ENCODE data around the gene LKAAEAR1.

LKAAEAR1 gene

DNA sequence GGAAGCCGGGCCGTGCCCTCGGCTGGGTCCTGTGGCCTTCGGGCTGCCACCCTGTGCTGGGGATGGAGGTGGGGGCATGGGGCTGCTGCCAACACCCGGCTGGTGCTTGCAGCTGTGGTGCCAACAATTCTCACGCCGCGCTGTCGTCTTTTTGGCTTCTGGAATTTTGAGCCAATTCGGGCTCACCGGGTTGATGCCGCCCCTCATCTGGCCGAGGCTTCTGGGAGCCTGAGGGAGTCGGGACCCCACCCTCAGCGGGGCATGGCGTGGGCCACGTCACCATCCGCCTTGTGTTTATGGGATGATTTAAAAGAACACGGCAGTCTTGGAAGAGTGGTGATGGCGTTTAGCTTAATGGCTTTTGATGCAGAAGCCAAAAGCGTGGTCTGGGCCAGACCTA lies 31.8 kb upstream of the LKAAEAR1 start:
- Mint-ChIP-seq H3K4me1 (ENCODE audit: low read depth in 2 of 2) (peaks cover 8 to 9% of the 10 kb centered on the region in 2 donors), H3K27ac (no peak overlapping the region), H3K4me3 (no peak overlapping the region), H3K9me3 (no peaks in the 10 kb centered on the region), H3K27me3 (no peaks in the 10 kb centered on the region), H3K36me3 (ENCODE audit: insufficient read depth) (peaks cover 16% of the 10 kb centered on the region)
- no peak for DNase-seq
- ATAC-seq (replicated peaks), result no peak

DNA sequence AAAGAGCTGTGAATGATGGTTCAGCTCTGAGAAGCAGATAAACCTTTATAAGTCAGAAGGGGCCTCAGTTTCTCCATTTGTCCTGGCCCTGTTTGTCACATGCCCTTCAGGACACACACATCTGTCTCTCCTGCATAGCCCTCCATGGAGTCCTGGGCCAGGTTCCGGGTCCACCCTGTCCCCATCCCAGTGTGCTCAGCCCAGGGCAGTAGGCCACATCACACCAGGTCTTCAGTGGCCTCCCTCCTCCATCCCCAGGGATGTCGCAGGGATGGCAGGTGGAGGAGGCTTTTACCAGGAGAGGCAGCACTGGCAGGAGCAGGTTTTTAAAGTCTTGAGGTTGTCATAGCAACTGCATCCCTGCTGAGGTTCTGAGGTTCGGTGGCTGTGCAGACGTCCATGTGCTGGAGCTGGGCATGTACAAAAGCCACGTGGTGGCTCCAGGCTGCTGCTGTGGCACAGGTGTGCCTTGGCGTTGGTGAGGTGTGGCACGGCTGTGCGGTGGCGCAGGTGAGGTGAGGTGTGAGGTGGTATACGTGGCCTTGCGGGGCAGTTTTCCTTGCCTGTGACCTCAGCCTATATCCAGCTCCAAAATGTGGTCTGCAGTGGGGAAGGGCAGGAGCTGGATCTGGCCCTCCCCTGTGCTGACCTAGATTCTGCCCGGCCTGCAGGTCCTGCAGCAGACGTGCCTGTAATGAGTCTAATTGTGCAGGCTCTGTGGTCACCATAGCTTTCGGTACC lies 31.1 kb upstream of the LKAAEAR1 start:
- no peak overlapping the region for H3K4me3 Mint-ChIP-seq
- H3K9me3 Mint-ChIP-seq, result no peaks in the 10 kb centered on the region
- DNase-seq (peak in 1 of 3 experiments; percentile 0), ATAC-seq (replicated peaks) (no peak)
- H3K36me3 Mint-ChIP-seq (ENCODE audit: insufficient read depth), result peaks cover 13% of the 10 kb centered on the region
- H3K27me3 Mint-ChIP-seq, result no peaks in the 10 kb centered on the region
- H3K4me1 Mint-ChIP-seq (ENCODE audit: low read depth in 2 of 2), result peaks cover 5 to 7% of the 10 kb centered on the region in 2 donors
- H3K27ac Mint-ChIP-seq, result no peak overlapping the region

DNA sequence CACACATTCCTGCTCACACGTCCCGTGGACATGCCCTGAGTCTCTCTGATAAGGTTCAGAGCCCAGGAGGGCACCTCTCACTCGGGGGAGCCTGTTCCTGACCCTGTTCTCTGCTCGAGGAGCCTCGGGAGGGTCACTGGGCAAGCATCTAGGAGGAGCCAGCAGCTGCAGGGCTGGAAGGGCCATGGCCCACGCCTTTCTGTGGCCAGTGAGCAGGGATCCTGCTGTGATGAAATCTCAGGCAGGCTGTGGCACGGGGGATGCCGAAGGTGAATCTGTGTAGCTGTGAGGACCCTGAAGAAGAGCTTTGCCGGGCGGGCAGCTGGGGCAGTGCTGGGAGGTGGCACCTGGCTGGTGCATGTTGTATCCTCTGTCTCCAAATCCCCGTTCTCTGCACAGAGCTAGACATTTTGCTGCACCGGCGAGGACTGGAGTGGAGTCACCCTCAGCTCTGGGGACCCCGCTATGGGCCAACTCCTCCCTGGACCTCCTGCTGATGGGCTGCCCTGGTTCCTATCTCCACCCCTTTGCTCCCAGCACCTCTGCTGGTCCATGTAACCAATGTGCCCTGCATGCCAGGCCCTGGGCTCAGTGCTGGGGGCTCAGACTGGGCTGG lies 30.3 kb upstream of the LKAAEAR1 start:
- no peak for ATAC-seq (replicated peaks)
- Mint-ChIP-seq H3K4me1 (ENCODE audit: low read depth in 2 of 2) (no peaks in the 10 kb centered on the region), H3K36me3 (ENCODE audit: insufficient read depth) (peaks cover 4% of the 10 kb centered on the region), H3K27ac (no peak overlapping the region), H3K9me3 (no peaks in the 10 kb centered on the region), H3K4me3 (no peak overlapping the region), H3K27me3 (no peaks in the 10 kb centered on the region)
- DNase-seq, result peak in 1 of 3 experiments; percentile 0

DNA sequence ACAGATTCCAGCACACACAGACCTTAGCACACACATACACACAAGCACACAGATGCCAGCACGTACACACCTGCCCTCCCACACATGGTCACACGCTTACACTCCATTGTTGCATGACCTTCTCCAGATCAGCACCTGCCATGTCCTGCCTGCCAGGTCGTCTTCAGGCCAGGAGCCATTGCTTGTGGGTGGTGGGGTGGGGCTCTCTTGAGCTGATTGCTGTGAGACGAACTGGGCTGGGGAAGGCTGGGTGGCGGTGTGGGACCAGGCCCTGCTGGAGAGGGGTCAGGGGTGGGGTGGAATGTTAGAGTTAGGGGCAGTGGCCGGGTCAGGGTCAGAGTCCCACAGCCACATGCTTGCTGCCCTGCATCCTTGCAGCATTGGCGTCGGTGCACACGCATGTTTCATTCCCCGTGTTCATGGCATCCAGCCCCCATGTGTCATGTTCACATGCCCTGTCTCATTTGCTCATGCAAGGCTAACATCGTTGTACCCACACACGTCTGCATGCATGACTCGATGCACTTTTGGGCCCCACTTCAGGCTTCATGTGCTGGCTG lies 29.7 kb upstream of the LKAAEAR1 start:
- ATAC-seq (replicated peaks), result no peak

DNA sequence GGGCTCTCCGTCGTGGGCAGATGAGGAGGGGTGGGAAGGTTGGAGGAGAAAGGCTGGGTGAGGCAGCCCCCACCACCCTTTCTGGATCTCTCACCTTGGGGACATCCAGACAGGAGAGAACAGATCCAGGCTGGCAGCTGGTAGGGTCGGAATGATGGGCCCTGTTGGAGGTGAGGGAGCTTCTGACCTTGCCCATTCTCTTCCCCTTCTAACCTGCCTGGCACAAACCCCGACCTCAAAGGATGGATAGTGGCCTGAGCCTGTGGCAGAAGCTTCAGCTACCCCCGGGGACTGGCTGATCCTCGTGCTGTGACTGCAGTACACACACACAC lies 29.2 kb upstream of the LKAAEAR1 start:
- Mint-ChIP-seq H3K27me3 (peaks cover 0 to 6% of the 10 kb centered on the region in 2 donors), H3K27ac (no peak overlapping the region), H3K9me3 (no peaks in the 10 kb centered on the region), H3K4me1 (ENCODE audit: low read depth in 2 of 2) (no peaks in the 10 kb centered on the region), H3K4me3 (no peak overlapping the region), H3K36me3 (ENCODE audit: insufficient read depth) (peaks cover 4% of the 10 kb centered on the region)
- peak in 1 of 3 experiments; percentile 0 for DNase-seq
- ATAC-seq (replicated peaks), result no peak

More for the DNA sequence above, 29.7 kb upstream of the LKAAEAR1 start:
- DNase-seq, result peak in 1 of 3 experiments; percentile 0
- no peak overlapping the region for H3K4me3 Mint-ChIP-seq
- peaks cover 0 to 1% of the 10 kb centered on the region in 2 donors for H3K27me3 Mint-ChIP-seq
- no peaks in the 10 kb centered on the region for H3K9me3 Mint-ChIP-seq
- H3K4me1 Mint-ChIP-seq (ENCODE audit: low read depth in 2 of 2), result no peaks in the 10 kb centered on the region
- no peak overlapping the region for H3K27ac Mint-ChIP-seq
- H3K36me3 Mint-ChIP-seq (ENCODE audit: insufficient read depth), result peaks cover 4% of the 10 kb centered on the region

DNA sequence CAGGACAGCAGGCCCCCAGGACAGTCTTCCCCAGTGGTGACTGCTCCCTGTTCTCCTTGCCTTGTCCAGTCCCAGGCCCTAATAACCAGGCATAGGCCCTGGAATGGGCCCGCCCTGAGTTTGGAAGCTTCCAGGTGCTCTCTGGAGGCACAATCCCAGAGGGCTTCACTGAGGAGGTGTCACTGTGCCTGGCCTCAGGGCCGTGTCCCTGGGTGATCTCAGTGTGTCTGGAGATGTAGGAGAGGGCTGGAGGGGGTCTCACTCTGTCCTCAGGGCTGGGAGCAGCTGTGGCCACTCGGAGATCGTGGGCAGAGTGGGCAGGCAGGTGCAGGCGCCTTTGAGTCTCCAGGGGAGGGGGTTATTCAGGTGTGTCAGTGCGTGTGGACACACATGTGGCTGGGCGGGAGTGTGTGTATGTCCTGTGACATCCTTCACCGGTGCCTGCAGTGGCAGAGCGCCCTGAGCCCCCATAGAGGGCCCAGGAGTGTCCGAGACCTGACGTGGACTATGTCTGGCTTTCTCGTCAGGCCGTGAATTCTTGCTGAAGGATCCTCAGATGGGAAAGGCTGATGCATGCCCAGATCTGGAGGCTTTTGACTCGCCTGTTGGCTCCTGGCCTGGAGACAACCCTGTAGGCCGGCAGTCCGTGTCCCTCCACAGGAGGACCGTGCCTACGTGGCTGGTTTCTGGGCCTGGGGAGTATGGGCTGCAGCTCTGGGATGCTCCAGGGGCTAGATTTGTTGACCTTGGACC lies 28.7 kb upstream of the LKAAEAR1 start:
- no peaks in the 10 kb centered on the region for H3K9me3 Mint-ChIP-seq

DNA sequence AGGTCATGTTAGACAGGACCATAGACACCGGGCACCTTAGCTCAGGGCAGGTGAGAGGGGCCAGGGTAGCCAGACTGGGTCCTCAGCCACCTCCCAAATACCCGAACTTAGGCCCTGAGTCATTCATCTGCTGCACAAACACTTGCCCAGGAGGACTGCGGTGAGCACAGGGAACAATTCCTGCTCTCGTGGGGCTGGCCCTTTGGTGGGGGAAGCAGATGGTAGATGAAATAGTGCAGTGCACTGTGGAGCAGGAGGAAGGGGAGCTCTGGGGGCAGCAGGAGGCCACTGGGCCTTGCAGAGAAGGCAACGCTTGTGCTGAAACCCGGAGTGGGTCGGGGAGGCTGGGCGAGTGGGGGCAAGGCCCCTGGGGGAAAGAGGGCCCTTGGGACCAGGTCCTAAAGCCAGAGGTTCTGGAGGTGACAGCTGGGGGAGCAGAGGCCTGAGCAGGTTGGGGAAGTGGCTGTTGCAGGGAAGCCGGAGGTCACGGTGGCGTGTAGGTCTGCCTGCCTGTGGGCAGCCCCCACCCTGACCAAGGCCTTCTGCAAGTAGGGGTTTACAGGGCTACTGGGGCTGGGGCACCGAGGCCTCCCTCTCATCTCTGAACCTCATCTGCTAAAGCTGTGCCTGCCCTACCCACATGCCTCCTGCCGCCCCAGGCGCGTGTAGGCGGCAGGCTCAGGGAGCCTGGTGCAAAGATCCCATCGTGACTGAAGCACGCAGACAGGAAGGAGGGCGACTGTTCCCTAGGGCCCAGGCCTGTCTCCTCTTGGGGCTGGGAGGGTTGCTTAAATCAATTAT lies 27.8 kb upstream of the LKAAEAR1 start:
- no peak for ATAC-seq (replicated peaks)
- H3K36me3 Mint-ChIP-seq (ENCODE audit: insufficient read depth), result peaks cover 4% of the 10 kb centered on the region
- H3K4me1 Mint-ChIP-seq (ENCODE audit: low read depth in 2 of 2), result peaks cover 0 to 5% of the 10 kb centered on the region in 2 donors
- no peak overlapping the region for H3K4me3 Mint-ChIP-seq
- peak in 2 of 3 experiments; percentile 0 for DNase-seq
- peaks cover 0 to 13% of the 10 kb centered on the region in 2 donors for H3K27me3 Mint-ChIP-seq
- no peaks in the 10 kb centered on the region for H3K9me3 Mint-ChIP-seq
- H3K27ac Mint-ChIP-seq, result no peak overlapping the region

More for the DNA sequence above, 28.7 kb upstream of the LKAAEAR1 start:
- ATAC-seq (replicated peaks) (no peak), DNase-seq (peak in 1 of 3 experiments; percentile 0)
- Mint-ChIP-seq H3K27me3 (peaks cover 0 to 11% of the 10 kb centered on the region in 2 donors), H3K4me1 (ENCODE audit: low read depth in 2 of 2) (peaks cover 0 to under 1% of the 10 kb centered on the region in 2 donors), H3K36me3 (ENCODE audit: insufficient read depth) (peaks cover 4% of the 10 kb centered on the region), H3K4me3 (no peak overlapping the region), H3K27ac (no peak overlapping the region)

DNA sequence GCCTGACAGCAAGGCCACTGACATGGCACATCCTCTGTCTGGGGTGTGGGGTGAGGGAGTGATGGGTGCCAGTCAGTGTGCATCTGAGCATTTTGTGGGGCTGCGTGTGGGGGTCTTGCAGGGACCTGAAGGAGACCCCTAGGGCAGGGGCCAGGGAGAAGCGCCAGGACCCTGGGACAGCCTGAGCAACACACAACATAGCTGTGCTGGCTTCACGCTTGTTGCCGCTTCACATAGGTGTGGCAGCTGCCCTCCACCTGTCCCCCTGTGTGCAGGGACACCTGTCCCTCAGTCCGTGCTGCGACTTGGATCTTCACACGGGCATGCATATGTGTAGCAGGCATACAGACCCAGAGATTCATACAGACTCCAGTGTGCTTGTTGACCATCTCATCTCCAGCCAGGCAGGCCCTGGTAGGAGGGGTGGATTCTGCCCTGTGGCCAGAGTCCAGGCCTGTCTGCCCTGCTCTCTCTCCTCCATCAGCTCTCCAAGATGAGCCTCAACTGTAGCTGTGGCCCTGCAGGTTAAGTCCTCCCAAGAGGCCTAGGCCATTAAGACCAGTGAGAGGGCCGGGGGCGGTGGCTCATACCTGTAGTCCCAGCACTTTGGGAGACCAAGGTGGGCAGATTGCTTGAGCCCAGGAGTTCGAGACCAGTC lies 26.3 kb upstream of the LKAAEAR1 start:
- Mint-ChIP-seq H3K27ac (no peak overlapping the region), H3K9me3 (no peaks in the 10 kb centered on the region), H3K36me3 (ENCODE audit: insufficient read depth) (no peaks in the 10 kb centered on the region), H3K4me1 (ENCODE audit: low read depth in 2 of 2) (peaks cover 0 to 6% of the 10 kb centered on the region in 2 donors), H3K4me3 (no peak overlapping the region), H3K27me3 (peaks cover 0 to 22% of the 10 kb centered on the region in 2 donors)
- ATAC-seq (replicated peaks) (no peak), DNase-seq (peak in 2 of 3 experiments; percentile 0)

DNA sequence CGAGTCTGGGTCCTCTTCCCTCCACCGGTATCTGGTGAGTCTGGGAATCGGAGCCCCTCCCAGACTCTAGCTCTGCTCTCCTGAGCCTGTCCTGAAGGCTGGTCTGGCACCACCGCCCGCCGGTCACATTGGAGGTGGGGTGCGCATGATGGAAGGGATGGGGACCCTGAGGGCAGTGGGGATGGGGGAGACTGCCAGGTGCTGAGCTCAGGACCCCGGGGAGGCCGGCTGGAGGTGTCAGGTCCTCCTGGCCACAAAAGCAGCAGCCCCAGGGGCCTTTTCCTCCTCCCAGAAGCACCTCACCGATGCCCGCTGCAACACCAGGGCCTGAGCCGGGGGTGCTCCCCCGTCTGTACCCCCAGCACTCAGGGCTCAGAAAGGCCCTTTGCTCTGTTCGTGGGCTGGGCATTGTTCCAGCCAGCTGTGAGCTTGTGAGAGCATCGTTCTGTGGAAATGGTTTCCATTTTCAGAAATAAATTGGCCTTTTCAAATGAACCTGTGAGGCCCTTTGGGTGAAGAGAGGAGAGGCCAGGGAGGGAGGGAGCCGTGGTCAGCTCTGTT lies 25.7 kb upstream of the LKAAEAR1 start:
- no peaks in the 10 kb centered on the region for H3K36me3 Mint-ChIP-seq (ENCODE audit: insufficient read depth)
- H3K9me3 Mint-ChIP-seq, result no peaks in the 10 kb centered on the region
- peaks cover 0 to 22% of the 10 kb centered on the region in 2 donors for H3K27me3 Mint-ChIP-seq
- no peak overlapping the region for H3K27ac Mint-ChIP-seq
- H3K4me3 Mint-ChIP-seq, result no peak overlapping the region
- peaks cover 0 to 6% of the 10 kb centered on the region in 2 donors for H3K4me1 Mint-ChIP-seq (ENCODE audit: low read depth in 2 of 2)
- ATAC-seq (replicated peaks) (no peak), DNase-seq (peak in 1 of 3 experiments; percentile 0)

DNA sequence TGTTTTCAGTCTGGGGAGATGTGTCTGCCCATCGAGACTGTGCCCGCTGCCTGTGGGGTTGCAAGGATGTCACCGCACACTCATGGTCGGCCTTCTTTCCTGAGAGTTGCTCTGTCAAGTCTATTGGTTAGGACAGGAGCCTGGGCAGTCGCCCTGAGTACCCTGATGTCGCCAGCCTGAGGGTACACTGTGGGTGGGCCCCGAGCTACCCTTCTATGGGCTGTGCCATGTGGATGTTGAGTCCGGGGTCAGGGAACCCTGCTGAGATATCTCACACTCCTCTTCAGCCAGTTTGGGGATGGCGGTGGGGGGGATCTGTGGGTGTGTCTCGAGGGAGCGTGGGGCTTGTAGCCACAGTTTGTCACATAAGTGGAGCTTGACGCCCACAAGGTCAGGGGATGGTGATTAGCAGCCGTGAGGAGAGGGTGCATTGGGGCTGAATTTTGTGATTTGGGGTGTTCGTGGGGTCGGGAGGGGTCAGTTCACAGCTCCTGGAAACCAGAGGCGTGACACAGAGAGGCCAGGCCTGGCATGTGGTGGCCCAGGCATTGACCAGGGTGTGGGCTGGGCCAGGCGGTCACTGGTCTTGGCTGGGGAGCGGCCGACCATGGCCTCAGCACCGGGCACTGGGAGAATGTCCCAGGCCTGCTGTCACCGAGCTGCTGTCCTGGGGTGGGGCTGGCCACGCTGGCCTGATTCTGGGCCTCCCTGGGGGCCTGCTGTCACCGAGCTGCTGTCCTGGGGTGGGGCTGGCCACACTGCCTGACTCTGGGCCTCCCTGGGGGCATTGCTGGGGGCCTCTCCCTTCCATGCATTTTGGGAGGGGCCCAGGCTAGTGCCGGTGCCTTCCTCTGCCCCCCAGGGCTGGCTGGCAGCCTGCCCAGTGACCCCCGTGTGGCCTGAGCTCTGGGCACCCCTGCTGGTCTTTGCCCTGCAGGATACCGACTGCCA lies 24.8 kb upstream of the LKAAEAR1 start:
- no peak for ATAC-seq (replicated peaks)
- H3K27ac Mint-ChIP-seq, result no peak overlapping the region
- DNase-seq, result peak in 2 of 3 experiments; percentile 0

DNA sequence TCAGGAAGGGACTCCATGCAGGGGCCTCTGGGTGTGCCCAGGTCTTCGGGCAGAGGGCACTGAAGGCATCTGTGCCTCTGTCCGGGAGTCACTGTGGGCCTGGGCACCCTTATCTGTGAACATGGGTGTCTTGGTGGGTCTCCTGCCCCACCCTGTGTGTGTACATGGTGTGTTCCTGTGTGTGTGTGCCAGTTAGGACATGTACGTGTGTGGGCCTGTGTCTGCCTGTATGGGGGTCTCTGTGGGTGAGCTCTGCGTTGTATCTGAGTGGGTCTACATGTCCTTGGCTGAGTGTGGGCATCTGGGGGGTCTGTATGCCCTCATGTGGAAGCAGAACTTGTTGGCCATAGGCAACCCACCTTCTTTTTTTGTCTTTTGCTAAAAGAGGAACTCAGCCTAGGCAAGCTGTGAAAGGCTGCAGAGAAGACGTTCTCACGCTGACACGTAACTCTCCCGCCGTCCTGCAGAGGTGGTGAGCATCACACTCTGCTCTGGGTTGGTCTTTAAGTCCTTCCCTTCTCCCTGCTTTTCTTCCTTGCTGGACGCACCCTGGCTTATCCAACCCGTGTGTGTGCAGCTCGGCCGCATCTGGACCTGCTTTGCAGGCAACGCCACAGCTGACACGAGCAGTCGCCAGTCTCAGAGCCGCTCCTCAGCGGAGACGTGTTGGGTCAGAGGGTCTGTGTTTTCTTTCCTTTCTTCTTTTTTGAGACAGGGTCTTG lies 23.7 kb upstream of the LKAAEAR1 start:
- ATAC-seq (replicated peaks) (no peak), DNase-seq (peak in 1 of 3 experiments; percentile 0)
- H3K4me3 Mint-ChIP-seq, result no peak overlapping the region
- peaks cover 0 to 6% of the 10 kb centered on the region in 2 donors for H3K4me1 Mint-ChIP-seq (ENCODE audit: low read depth in 2 of 2)
- no peaks in the 10 kb centered on the region for H3K36me3 Mint-ChIP-seq (ENCODE audit: insufficient read depth)
- H3K27me3 Mint-ChIP-seq, result peaks cover 14 to 38% of the 10 kb centered on the region in 2 donors
- no peaks in the 10 kb centered on the region for H3K9me3 Mint-ChIP-seq
- no peak overlapping the region for H3K27ac Mint-ChIP-seq

More for the DNA sequence above, 24.8 kb upstream of the LKAAEAR1 start:
- H3K36me3 Mint-ChIP-seq (ENCODE audit: insufficient read depth), result no peaks in the 10 kb centered on the region
- no peaks in the 10 kb centered on the region for H3K9me3 Mint-ChIP-seq
- no peak overlapping the region for H3K4me3 Mint-ChIP-seq
- peaks cover 0 to 6% of the 10 kb centered on the region in 2 donors for H3K4me1 Mint-ChIP-seq (ENCODE audit: low read depth in 2 of 2)
- H3K27me3 Mint-ChIP-seq, result peaks cover 3 to 27% of the 10 kb centered on the region in 2 donors
